ENCODE data around the gene CPNE4. TPM values are rescaled to one million over a fixed set of nuclear protein-coding genes. Genes with fewer than 3 reads are reported as not detected.

CPNE4 gene
- total RNA-seq, 1 donor from 2014 or later = 16.1 TPM

- peaks cover 2% of the 10 kb centered on the region for H3K36me3 Mint-ChIP-seq (ENCODE audit: low read depth)
- no peak for TF ChIP-seq CTCF (conservative IDR thresholded peaks at IDR 0.05)
- peaks cover 3% of the 10 kb centered on the region for H3K27me3 Mint-ChIP-seq (ENCODE audit: low read depth)
- no peak overlapping the region for H3K27ac Mint-ChIP-seq (ENCODE audit: unreplicated experiment)
- DNase-seq (ENCODE audit: low read depth, low spot score) = no peak
- H3K4me3 Mint-ChIP-seq = no peak overlapping the region
- no peaks in the 10 kb centered on the region for H3K9me3 Mint-ChIP-seq
- H3K4me1 Mint-ChIP-seq = no peaks in the 10 kb centered on the region
Measured at GRCh38 chr3:131538968-131539367, 495.8 kb downstream of the CPNE4 start.

- no peak for TF ChIP-seq CTCF (conservative IDR thresholded peaks at IDR 0.05)
- H3K4me3 Mint-ChIP-seq = no peak overlapping the region
- H3K36me3 Mint-ChIP-seq (ENCODE audit: low read depth) = peaks cover 2% of the 10 kb centered on the region
- H3K9me3 Mint-ChIP-seq = peaks cover under 1% of the 10 kb centered on the region
- no peaks in the 10 kb centered on the region for H3K4me1 Mint-ChIP-seq
- DNase-seq (ENCODE audit: low read depth, low spot score) = no peak
- H3K27ac Mint-ChIP-seq (ENCODE audit: unreplicated experiment) = no peak overlapping the region
- peaks cover 3% of the 10 kb centered on the region for H3K27me3 Mint-ChIP-seq (ENCODE audit: low read depth)
Measured at GRCh38 chr3:131537531-131537930, 497.3 kb downstream of the CPNE4 start.

DNA sequence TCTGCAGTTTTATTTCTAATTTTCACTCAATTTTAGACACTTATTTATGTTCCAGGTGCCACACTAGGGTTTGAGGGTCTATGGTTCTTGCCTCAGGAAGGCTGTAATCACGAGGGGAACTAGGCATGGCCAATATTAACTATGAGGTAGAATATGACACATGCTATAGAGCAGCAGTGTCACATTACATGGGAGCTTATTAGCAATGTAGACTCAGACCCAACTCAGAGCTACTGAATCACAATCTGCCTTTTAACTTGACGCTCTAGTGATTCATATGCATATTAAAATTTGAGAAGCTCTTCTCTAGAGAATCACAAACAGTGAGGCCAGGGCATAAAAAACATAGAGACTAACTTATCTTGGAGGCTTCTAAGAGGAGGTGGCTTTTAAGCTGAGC lies 499.2 kb downstream of the CPNE4 start:
- Mint-ChIP-seq H3K27me3 (ENCODE audit: low read depth) (peaks cover 3% of the 10 kb centered on the region), H3K4me1 (no peaks in the 10 kb centered on the region), H3K36me3 (ENCODE audit: low read depth) (peaks cover 2% of the 10 kb centered on the region), H3K9me3 (peaks cover 3% of the 10 kb centered on the region), H3K4me3 (no peak overlapping the region), H3K27ac (ENCODE audit: unreplicated experiment) (no peak overlapping the region)
- no peak for TF ChIP-seq CTCF (conservative IDR thresholded peaks at IDR 0.05)
- DNase-seq (ENCODE audit: low read depth, low spot score) = no peak

DNA sequence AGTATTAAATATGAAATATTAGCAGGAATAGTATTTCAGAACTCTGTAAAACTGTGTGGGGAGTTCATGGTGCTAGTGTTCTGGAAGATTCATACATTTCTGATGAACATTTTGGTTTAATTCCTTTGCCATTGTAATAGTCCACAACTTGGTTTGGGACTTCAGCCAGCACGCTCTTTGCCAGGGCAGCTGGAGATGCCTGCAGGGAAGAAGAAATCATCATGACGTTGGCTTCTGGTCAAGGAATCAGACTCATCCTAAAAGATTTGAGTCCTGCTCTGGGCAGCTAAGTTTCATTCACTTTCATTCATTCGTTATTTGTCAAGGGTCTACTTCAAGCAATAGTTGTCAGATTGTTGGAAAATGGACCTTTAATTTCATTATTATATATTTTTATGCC lies 499.7 kb downstream of the CPNE4 start:
- DNase-seq (ENCODE audit: low read depth, low spot score) = no peak
- Mint-ChIP-seq H3K9me3 (peaks cover 3% of the 10 kb centered on the region), H3K36me3 (ENCODE audit: low read depth) (peaks cover 2% of the 10 kb centered on the region), H3K27me3 (ENCODE audit: low read depth) (peaks cover 3% of the 10 kb centered on the region), H3K4me3 (no peak overlapping the region), H3K4me1 (no peaks in the 10 kb centered on the region), H3K27ac (ENCODE audit: unreplicated experiment) (no peak overlapping the region)
- no peak for TF ChIP-seq CTCF (conservative IDR thresholded peaks at IDR 0.05)

- Mint-ChIP-seq H3K4me1 (no peaks in the 10 kb centered on the region), H3K27ac (ENCODE audit: unreplicated experiment) (no peak overlapping the region), H3K36me3 (ENCODE audit: low read depth) (no peaks in the 10 kb centered on the region), H3K27me3 (ENCODE audit: low read depth) (peaks cover 7% of the 10 kb centered on the region), H3K9me3 (peaks cover 3% of the 10 kb centered on the region), H3K4me3 (no peak overlapping the region)
- DNase-seq (ENCODE audit: low read depth, low spot score) = no peak
- TF ChIP-seq CTCF (conservative IDR thresholded peaks at IDR 0.05) = no peak
Measured at GRCh38 chr3:131532645-131533044, 502.2 kb downstream of the CPNE4 start.

GRCh38 chr3:131530843-131531242 lies 504.0 kb downstream of the CPNE4 start:
- no peak overlapping the region for H3K27ac Mint-ChIP-seq (ENCODE audit: unreplicated experiment)
- no peak for TF ChIP-seq CTCF (conservative IDR thresholded peaks at IDR 0.05)
- H3K27me3 Mint-ChIP-seq (ENCODE audit: low read depth) = peaks cover 7% of the 10 kb centered on the region
- H3K4me3 Mint-ChIP-seq = no peak overlapping the region
- peaks cover 3% of the 10 kb centered on the region for H3K9me3 Mint-ChIP-seq
- no peaks in the 10 kb centered on the region for H3K4me1 Mint-ChIP-seq
- H3K36me3 Mint-ChIP-seq (ENCODE audit: low read depth) = no peaks in the 10 kb centered on the region
- DNase-seq (ENCODE audit: low read depth, low spot score) = no peak

All from neural crest cell (in vitro differentiated cells).